Measurements from ENCODE around the gene ZNF326. TPM values are rescaled to one million over a fixed set of nuclear protein-coding genes. Genes with fewer than 3 reads are reported as not detected.

The ZNF326 gene
- total RNA-seq, 1 donor from 2014 or later = 57.3 TPM

DNA sequence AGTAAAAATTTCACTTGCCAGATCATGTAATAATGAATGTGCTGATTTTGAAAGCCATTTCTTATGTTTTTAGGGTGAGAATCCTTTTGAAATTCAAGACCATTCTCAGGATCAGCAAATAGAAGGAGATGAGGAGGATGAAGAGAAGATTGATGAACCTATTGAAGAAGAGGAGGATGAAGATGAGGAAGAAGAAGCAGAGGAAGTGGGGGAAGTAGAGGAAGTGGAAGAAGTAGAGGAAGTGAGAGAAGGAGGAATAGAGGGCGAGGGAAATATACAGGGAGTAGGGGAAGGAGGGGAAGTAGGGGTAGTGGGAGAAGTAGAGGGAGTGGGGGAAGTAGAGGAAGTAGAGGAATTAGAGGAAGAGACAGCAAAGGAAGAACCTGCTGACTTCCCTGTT is 32.4 kb downstream of the ZNF326 start:
- no peak for TF ChIP-seq CTCF (IDR thresholded peaks at IDR 0.05; ENCODE audit: unreplicated experiment)
- Mint-ChIP-seq H3K27ac (no peak overlapping the region), H3K27me3 (ENCODE audit: low read depth) (no peaks in the 10 kb centered on the region), H3K4me3 (no peak overlapping the region), H3K4me1 (no peaks in the 10 kb centered on the region), H3K9me3 (no peaks in the 10 kb centered on the region), H3K36me3 (peaks cover 58% of the 10 kb centered on the region)
- no peak for DNase-seq (ENCODE audit: low spot score in 2 of 2, unreplicated experiment in 2 of 2)

DNA sequence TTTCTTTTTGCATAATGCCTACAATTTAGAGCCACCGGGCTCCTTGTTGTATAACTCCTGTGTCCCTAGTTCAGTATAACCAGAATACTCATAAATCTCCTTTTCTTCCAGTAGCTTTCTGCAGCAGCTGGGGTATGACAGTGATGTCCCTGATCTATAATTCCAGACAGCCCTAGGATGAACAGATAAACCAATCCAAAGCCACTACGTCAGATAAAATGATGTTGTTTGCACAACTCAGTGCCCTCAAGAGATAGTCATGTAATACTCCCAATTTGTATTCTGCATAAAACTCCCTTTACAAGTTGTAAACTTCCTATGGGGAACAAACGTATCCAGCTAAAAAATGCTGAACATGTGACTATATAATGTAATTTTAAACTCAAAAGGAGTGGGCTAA is 44.7 kb downstream of the ZNF326 start:
- Mint-ChIP-seq H3K4me1 (peaks cover 13% of the 10 kb centered on the region), H3K36me3 (peaks cover 2% of the 10 kb centered on the region), H3K27ac (no peak overlapping the region), H3K9me3 (no peaks in the 10 kb centered on the region), H3K27me3 (ENCODE audit: low read depth) (no peaks in the 10 kb centered on the region), H3K4me3 (no peak overlapping the region)
- DNase-seq (ENCODE audit: low spot score in 2 of 2, unreplicated experiment in 2 of 2) = no peak
- TF ChIP-seq CTCF (IDR thresholded peaks at IDR 0.05; ENCODE audit: unreplicated experiment) = no peak

GRCh38 chr1:90043586-90043985 is 48.7 kb downstream of the ZNF326 start:
- H3K27me3 Mint-ChIP-seq (ENCODE audit: low read depth) = no peaks in the 10 kb centered on the region
- no peak overlapping the region for H3K4me3 Mint-ChIP-seq
- H3K4me1 Mint-ChIP-seq = peaks cover 12% of the 10 kb centered on the region
- no peaks in the 10 kb centered on the region for H3K36me3 Mint-ChIP-seq
- TF ChIP-seq CTCF (IDR thresholded peaks at IDR 0.05; ENCODE audit: unreplicated experiment) = no peak
- no peak overlapping the region for H3K27ac Mint-ChIP-seq
- DNase-seq (ENCODE audit: low spot score in 2 of 2, unreplicated experiment in 2 of 2) = no peak
- no peaks in the 10 kb centered on the region for H3K9me3 Mint-ChIP-seq

- DNase-seq (ENCODE audit: low spot score in 2 of 2, unreplicated experiment in 2 of 2) = no peak
- Mint-ChIP-seq H3K27me3 (ENCODE audit: low read depth) (no peaks in the 10 kb centered on the region), H3K4me3 (no peak overlapping the region), H3K4me1 (peaks cover 11% of the 10 kb centered on the region), H3K27ac (no peak overlapping the region), H3K36me3 (no peaks in the 10 kb centered on the region), H3K9me3 (no peaks in the 10 kb centered on the region)
- TF ChIP-seq CTCF (IDR thresholded peaks at IDR 0.05; ENCODE audit: unreplicated experiment) = no peak
Observed at GRCh38 chr1:90044346-90044745, 49.4 kb downstream of the ZNF326 start.

GRCh38 chr1:90045853-90046563 is 51.1 kb downstream of the ZNF326 start:
- Mint-ChIP-seq H3K27ac (no peak overlapping the region), H3K4me3 (no peak overlapping the region), H3K4me1 (peaks cover 7% of the 10 kb centered on the region), H3K9me3 (no peaks in the 10 kb centered on the region), H3K36me3 (no peaks in the 10 kb centered on the region), H3K27me3 (ENCODE audit: low read depth) (no peaks in the 10 kb centered on the region)
- no peak for DNase-seq (ENCODE audit: low spot score in 2 of 2, unreplicated experiment in 2 of 2)
- peak; percentile 56 for TF ChIP-seq CTCF (IDR thresholded peaks at IDR 0.05; ENCODE audit: unreplicated experiment)
